ENCODE measurements around the gene GPNMB.

Gene GPNMB

DNA sequence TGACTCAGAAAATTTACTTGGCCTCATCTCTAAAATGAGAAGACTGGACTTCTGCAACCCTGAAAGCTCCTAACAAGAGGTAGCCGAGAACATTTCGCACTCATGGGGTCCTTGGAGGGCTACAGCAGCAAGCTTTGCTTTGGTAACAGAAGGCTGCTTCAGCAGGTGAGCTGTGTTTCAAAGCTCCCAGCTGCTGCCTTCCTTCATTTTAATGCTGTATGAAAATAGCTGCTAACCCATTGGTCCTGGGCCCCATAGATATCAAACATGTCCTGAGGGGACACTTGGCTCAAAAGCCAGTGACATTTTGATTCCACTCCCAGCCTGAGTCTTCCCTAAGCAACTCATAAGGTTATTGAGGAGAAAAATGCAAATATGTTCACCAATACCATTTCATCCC is 38.3 kb downstream of the GPNMB start:
- DNase-seq (ENCODE audit: low read depth) = no peak
- H3K4me3 ChIP-seq (ENCODE audit: control insufficient read depth, low read depth, low read length) = no peak overlapping the region
- TF ChIP-seq, protein P1, sequence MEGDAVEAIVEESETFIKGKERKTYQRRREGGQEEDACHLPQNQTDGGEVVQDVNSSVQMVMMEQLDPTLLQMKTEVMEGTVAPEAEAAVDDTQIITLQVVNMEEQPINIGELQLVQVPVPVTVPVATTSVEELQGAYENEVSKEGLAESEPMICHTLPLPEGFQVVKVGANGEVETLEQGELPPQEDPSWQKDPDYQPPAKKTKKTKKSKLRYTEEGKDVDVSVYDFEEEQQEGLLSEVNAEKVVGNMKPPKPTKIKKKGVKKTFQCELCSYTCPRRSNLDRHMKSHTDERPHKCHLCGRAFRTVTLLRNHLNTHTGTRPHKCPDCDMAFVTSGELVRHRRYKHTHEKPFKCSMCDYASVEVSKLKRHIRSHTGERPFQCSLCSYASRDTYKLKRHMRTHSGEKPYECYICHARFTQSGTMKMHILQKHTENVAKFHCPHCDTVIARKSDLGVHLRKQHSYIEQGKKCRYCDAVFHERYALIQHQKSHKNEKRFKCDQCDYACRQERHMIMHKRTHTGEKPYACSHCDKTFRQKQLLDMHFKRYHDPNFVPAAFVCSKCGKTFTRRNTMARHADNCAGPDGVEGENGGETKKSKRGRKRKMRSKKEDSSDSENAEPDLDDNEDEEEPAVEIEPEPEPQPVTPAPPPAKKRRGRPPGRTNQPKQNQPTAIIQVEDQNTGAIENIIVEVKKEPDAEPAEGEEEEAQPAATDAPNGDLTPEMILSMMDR (conservative IDR thresholded peaks at IDR 0.05; ENCODE audit: control insufficient read depth, insufficient read depth, low read depth, low read length) = no peak

DNA sequence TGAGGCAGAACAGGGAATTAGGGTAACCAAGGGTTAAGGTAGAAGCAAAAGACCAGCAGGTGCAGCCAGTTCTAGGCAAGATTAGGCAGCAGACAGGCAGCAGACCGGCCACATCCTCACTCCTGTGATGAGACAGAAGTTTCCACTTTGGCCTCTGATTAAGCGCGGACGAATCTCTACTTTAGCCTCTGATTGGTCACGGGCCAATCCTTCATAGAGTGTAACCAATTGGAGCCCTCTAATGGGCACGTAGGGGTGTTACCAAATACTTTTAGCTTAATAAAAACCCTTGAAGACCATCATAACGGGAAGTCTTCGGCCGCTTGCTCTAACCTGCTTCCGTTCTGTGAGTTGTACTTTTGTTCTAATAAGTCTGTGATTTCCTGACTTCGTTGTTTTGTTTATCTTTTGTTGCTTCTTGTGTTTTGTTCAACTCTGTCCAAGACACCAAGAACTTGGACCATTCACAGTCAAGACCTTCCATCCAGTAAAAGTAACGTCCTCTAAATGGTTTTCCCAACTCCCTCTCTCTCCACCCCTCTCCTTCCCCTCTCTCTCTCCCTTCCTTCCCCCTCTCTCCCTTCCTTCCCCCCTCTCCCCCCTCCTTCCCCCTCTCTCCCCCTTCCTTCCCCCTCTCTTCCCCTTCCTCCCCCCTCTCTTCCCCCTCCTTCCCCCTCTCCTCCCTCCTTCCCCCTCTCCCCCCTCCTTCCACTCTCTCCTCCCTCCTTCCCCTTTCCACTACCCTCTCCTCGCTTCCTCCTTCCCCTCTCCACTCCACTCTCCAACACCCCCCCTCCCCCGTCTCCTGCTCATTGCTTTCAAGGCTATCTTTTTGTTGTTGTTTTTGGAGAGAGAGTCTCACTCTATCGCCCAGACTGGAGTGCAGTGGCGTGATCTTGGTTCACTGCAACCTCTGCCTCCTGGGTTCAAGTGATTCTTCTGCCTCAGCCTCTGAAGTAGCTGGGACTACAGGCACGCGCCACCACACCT is 39.4 kb downstream of the GPNMB start:
- TF ChIP-seq, protein P1 (conservative IDR thresholded peaks at IDR 0.05; ENCODE audit: control insufficient read depth, insufficient read depth, low read depth, low read length) = no peak
- no peak overlapping the region for H3K4me3 ChIP-seq (ENCODE audit: control insufficient read depth, low read depth, low read length)
- DNase-seq (ENCODE audit: low read depth) = no peak

DNA sequence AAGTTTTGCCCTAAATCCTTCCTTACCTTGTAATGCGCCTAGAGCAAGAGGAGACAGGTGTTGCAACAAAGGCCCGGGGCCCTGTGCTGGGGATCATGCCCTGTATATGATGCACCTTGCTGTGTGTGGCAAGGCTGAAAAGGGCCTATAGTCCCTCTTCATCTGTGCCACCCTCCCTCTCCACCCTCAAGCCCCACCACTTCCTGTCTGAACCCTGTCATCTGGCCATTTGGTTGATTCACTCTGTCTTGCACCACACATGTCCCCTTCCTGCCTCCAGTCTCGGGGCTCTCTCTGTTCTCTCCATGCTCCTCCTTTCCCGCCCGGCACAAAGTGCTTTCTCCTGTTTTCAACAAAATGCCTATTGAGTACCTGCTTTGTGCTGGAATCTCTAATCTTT is 41.0 kb downstream of the GPNMB start:
- no peak overlapping the region for H3K4me3 ChIP-seq (ENCODE audit: control insufficient read depth, low read depth, low read length)
- TF ChIP-seq, protein P1 (conservative IDR thresholded peaks at IDR 0.05; ENCODE audit: control insufficient read depth, insufficient read depth, low read depth, low read length) = no peak
- DNase-seq (ENCODE audit: low read depth) = no peak

DNA sequence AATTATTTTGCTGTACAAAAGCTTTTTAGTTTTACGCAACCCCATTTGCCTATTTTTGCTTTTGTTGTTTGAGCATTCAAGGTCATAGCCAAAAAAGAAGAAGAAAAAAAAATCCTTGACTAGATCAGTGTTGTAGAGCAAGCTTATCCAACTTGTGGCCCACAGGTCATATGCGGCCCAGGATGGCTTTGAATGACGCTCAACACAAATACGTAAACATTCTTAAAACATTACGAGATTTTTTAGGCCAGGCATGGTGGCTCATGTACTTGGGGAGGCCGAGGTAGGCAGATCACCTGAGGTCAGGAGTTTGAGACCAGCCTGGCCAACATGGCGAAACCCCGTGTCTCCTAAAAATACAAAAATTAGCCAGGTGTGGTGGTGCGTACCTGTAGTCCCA is 44.4 kb downstream of the GPNMB start:
- no peak overlapping the region for H3K4me3 ChIP-seq (ENCODE audit: control insufficient read depth, low read depth, low read length)
- TF ChIP-seq, protein P1 (conservative IDR thresholded peaks at IDR 0.05; ENCODE audit: control insufficient read depth, insufficient read depth, low read depth, low read length) = no peak
- no peak for DNase-seq (ENCODE audit: low read depth)

GRCh38 chr7:23291957-23292560 is 45.5 kb downstream of the GPNMB start:
- DNase-seq (ENCODE audit: low read depth) = no peak
- H3K4me3 ChIP-seq (ENCODE audit: control insufficient read depth, low read depth, low read length) = no peak overlapping the region

GRCh38 chr7:23292623-23293022 is 46.0 kb downstream of the GPNMB start:
- TF ChIP-seq, protein P1 (conservative IDR thresholded peaks at IDR 0.05; ENCODE audit: control insufficient read depth, insufficient read depth, low read depth, low read length) = no peak
- H3K4me3 ChIP-seq (ENCODE audit: control insufficient read depth, low read depth, low read length) = no peak overlapping the region
- no peak for DNase-seq (ENCODE audit: low read depth)

More at GRCh38 chr7:23291957-23292560, 45.5 kb downstream of the GPNMB start:
- TF ChIP-seq, protein P1 (conservative IDR thresholded peaks at IDR 0.05; ENCODE audit: control insufficient read depth, insufficient read depth, low read depth, low read length) = no peak
